Suppressor macrophage treated with lipopolysaccharide for 4 hours (primary cell): ENCODE results near the gene IKZF2.
"Not testable (repeated sequence)": the region's sequence is repeated elsewhere in the genome, so short reads cannot be mapped to it uniquely, and the experiment has no call there.

ENCODE experiments used
- DNase-seq: peaks from one replicate; pipeline ENCODE4 v3.0.0-alpha.2; 2020

The IKZF2 gene

GRCh38 chr2:213032607-213033006, 118.8 kb downstream of the IKZF2 start:
- no peak for DNase-seq

DNA sequence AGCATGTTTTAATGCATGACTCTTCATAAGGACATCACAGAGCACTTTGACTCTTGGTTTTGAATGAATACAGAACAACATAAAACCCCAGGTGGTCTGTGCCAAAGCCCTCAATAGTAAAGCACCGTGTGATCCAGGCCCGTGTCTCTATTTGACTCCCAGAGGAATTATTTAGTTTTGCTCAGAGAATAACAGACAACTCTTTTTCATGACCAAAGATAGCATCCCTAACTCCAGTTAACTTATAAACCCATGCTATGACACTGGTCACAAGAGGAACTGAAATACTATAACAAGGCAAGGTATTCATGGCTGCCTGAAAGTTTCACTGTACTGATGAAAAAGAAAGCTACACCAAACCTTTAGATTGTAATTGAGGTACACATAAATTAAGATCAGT, 128.4 kb downstream of the IKZF2 start:
- no peak for DNase-seq

GRCh38 chr2:213021971-213022899, 129.2 kb downstream of the IKZF2 start:
- DNase-seq = no peak

DNA sequence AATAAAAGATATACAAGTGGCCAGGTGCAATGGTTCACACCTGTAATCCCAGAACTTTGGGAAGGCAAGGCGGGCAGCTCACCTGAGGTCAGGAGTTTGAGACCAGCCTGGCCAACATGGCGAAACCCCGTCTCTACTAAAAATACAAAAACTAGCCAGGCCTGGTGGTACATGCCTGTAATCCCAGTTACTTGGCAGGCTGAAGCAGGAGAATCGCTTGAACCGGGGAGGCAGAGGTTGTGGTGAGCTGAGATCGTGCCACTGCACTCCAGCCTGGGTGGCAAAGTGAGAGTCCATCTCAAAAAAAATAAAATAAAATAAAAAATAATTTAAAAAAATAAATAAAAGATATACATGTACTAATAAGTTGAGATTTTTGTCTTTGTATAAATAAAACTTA, 130.5 kb downstream of the IKZF2 start:
- DNase-seq = not testable (repeated sequence)

- DNase-seq = no peak
Observed at GRCh38 chr2:213020268-213020667, 131.1 kb downstream of the IKZF2 start.

DNA sequence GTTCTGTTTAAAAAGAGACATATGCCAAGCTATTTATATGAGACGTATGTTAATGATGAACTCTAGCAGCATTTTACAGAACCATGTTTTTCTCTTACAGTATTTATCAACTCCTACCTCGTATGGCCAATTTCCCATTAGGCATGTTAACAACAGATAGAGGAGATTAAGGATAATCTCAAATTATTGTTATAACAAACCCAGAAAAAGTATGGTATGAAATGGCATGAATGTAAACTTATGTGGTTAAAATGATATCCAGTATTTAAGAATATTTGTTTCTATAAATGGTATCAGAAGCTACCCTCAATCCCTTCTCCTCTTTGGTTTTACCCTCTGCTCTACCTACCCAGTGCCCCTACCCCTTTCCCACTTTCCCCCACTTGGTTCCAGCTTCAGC, 132.0 kb downstream of the IKZF2 start:
- no peak for DNase-seq

DNA sequence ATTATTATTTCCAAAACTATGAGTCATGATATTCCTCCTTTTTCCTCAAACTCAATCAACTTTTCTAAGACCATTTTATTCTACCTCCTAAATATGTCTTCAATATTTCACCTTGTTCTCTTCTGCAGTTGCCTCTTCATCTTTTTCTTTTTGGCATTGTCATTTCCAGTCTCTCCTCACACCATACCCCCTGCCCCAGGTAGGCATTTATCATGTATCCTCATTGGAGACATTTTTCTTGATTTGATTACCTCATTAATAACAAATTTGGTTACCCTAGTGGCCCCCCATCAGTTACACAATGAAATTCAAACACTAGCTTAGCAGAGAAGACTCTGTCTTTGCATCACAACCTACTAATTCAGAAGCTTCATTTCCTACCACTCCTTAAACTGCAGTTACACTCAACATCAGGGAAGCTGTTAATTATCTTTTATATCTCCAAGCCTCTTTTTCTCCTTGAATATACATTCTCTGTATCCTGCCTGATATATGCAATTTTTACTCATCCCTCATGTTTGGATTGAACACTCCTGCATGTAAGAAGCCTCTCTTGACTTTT, 133.0 kb downstream of the IKZF2 start:
- no peak for DNase-seq

DNA sequence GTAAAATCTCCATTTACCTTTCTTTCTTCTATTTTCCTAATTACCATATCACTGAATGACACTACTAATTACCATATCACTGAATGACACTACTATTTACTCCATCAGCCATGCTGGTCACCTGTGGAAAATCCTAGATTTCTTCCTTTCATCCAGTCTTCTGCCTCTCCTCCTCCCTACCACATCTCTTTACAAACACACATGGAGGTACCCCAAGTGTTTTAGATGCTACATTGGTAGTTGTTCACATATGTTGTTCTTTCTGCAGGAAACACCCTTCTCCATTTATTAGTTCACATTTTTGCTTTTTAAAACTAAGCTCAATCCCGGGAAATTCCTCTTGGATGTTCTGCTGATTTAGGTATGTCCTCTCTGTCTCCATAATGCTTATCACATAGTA, 134.0 kb downstream of the IKZF2 start:
- DNase-seq = no peak

DNA sequence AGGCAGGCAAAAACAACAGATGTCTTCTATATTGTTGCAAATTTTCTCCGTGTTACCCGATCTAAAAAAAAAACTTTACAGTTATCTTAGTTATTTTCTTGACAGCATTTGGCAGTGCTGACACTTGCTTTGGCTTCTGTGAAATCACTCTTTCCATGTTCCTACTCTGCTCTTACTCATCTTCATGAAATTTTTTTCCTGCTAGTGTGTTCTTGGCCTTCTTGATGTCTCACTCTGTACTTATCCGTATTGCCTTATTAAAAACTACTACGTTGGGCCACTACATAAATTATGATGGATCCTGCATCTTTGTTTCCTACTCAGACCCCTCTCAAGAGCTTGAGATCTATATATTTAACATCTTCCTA, 134.4 kb downstream of the IKZF2 start:
- no peak for DNase-seq

GRCh38 chr2:213016166-213016983, 135.0 kb downstream of the IKZF2 start:
- DNase-seq = no peak

DNA sequence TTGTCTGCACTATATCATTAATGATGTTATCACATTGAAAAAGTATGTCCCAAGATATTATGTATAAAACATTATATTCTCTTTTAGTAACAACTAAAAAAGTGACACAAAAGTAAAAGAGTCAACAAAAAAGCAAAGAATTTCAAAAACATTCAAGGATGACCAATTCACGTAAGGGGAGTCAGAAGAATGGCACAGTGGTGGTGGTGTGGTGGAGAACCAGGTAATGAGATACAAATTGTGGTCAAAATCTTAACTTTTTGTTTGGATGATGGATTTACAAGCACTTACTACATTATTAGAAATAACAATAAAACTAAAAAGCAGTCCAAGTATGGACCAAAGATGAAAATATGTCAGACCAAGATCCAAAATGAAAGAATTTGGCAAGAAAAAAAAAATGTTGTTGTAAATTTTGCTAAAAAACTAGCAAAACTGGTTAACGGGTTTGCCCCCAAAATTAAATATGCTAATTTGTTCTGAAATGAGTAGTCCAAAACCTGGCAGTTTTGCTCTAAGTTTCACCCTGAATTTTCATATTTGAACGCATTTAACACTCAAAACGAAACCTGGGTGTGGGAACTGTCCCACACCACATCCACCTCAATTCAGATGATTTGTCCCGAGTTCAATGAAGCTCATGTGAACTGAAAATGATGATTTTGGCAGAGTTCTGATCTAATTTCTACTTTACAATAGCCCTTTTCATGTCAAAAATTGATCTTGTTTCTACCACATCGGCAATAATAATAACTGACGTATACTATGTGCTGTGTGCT, 135.8 kb downstream of the IKZF2 start:
- no peak for DNase-seq

- DNase-seq = no peak
Observed at GRCh38 chr2:213013979-213014378, 137.4 kb downstream of the IKZF2 start.

DNA sequence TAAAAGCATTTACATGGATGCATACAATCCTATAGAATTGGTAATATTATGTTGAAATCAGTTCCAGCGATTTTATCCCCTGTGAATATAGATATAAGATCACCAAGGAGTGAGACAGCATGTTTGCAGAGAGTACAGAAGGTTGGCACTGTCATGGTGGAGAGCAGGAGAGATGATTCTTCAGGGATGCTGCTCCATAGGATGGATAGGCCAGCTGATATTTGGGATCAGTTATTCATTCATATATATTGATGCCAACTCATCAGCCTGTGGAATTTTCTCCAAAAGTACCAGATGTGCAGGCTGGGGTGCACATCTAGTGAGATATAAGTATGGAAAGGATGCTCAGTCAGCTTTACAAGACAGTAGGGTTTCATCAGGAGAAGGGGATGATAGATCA, 139.9 kb downstream of the IKZF2 start:
- DNase-seq = no peak

DNA sequence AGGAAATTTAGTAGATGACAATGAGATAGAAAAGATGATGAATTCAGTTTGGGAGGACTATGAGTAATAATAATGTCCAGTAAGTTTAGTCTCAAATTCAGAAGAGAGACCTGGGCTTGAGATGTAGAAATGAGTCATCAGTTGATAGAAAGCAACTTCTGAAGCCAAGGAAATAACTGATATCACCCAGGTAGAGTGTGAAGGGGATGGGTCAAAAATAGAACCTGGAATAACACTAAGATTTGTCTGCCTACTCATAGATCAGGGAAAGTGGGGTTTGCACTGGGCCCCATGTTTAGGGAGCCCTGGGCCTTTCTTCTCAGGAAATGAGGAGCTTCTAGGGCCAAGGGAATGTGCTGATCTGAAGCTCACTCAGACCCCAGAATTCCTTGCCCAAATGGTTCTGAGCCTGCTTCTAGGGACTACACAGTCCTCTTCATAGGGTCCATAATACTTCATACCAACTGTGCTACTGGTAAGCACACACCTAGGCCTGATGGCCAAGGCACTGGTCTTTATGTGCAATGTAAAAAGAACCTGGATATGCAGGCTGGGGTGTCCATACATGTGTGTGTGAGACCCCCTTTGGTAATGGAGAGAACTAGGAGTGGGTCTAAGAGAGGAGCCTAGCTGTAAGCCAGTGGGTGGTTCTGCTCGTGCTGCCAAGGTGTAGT, 141.2 kb downstream of the IKZF2 start:
- DNase-seq = no peak

- no peak for DNase-seq
Observed at GRCh38 chr2:213007290-213007838, 144.0 kb downstream of the IKZF2 start.

GRCh38 chr2:213004197-213004821, 147.1 kb downstream of the IKZF2 start:
- DNase-seq = no peak

- DNase-seq = no peak
Observed at GRCh38 chr2:213002383-213002782, 149.0 kb downstream of the IKZF2 start.

GRCh38 chr2:213001297-213001910, 150.0 kb downstream of the IKZF2 start:
- peak; percentile 4 for DNase-seq

- no peak for DNase-seq
Observed at GRCh38 chr2:212998626-212999359, 152.6 kb downstream of the IKZF2 start.

GRCh38 chr2:212997526-212998020, 153.8 kb downstream of the IKZF2 start:
- no peak for DNase-seq
